GM18511 (cell line): Measurements from ENCODE around the gene CRX.
"Not testable (repeated sequence)": the region's sequence is repeated elsewhere in the genome, so short reads cannot be mapped to it uniquely, and the experiment has no call there.

Experiments used
- ATAC-seq: cut with Tn5 transposase; IDR thresholded peaks from one replicate; pipeline ENCODE4 v1.9.1; 2021; ENCODE audit warnings: mild to moderate bottlenecking, moderate library complexity; ENCODE audit not compliant: unreplicated experiment

Gene CRX

GRCh38 chr19:47821460-47822020, at the start of gene CRX:
Gene CRX, plus strand, starts transcription at chr19:47821937. Its CDS starts 12,507 bp downstream, at chr19:47834444.
- ATAC-seq: no peak

- ATAC-seq: no peak
Observed at GRCh38 chr19:47776568-47776967, 45.2 kb upstream of the CRX start.

DNA sequence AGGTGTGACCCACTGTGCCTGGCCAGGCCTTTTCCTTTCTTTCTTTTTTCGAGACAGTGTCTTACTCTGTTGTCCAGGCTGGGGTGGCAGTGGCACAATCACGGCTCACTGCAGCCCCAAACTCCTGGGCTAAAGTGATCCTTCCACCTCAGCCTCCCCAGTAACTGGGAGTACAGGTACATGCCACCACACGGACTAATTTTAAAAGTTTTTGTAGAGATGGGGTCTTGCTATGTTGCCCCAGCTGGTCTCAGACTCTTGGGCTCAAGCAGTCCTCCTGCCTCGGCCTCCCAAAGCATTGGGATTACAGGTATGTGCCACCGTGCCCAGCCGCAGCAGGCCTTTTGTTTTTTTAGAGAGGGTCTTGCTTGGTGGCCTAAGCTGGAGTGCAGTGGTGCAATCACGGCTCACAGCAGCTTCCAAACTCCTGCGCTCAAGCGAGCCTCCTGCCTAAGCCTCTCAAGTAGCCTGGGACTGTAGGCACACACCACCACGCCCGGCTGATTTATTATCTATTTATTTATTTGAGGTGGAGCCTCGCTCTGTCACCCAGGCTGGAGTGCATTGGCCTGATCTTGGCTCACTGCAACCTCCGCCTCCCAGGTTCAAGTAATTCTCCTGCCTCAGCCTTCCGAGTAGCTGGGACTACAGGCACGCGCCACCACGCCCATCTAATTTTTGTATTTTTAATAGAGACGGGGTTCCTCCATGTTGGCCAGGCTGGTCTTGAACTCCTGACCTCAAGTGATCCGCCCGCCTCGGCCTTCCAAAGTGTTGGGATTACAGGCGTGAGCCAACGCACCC, 44.3 kb upstream of the CRX start:
- not testable (repeated sequence) for ATAC-seq

GRCh38 chr19:47778049-47778953, 43.4 kb upstream of the CRX start, which contains the start of gene SELENOW:
Gene SELENOW, plus strand, starts transcription at chr19:47778703. Its CDS starts 83 bp downstream, at chr19:47778786.
- peak; percentile 87 for ATAC-seq

DNA sequence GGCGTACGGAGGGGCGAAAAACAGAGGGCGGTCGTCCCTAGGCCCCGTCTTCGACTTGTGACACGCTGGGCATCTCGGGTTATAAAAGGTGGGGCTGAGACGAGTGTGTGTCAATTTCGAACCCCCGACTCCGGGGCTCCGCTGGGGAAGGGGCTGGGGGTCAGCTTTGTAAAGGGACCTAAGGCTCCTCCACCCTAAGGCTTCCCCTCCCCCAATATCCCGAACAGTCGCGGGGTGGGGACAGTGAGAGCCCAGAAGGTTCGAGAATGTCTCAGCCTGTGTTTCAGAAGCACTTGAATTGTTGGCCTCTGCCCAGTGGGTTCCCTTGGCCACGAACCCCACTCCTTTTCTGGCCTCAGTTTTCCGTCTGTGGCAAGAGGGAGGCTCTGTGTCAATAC, 42.8 kb upstream of the CRX start:
- ATAC-seq: no peak

DNA sequence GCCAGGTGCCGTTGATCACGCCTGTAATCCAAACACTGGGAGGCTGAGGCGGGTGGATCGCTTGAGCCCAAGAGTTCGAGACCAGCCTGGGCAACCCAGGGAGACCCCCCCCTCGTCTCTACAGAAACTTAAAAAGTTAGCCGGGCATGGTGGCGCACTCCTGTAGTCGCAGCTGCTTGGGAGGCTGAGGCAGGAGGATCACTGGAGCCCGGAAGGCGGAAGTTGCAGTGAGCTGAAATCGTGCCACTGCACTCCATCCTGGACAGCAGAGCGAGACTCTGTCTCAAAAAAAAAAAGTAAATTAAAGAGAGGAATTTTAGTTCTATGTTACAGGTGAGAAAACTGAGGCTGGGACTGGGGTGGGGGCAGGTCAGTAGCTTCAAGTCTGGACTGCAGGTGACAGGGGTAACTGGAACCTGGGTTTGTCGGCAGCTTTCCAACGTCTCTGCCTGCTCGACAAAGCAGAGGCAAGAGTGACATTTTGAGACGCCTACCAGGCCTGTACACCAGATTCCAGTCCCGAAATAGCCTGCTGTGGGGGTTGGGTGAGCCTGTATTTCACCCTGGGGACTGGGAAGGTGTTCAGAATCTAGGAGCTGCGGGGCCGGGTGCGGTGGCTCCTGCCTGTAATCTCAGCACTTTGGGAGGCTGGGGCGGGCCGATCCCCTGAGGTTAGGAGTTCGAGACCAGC, 42.1 kb upstream of the CRX start:
- no peak for ATAC-seq

- no peak for ATAC-seq
Observed at GRCh38 chr19:47780215-47780551, 41.6 kb upstream of the CRX start.

DNA sequence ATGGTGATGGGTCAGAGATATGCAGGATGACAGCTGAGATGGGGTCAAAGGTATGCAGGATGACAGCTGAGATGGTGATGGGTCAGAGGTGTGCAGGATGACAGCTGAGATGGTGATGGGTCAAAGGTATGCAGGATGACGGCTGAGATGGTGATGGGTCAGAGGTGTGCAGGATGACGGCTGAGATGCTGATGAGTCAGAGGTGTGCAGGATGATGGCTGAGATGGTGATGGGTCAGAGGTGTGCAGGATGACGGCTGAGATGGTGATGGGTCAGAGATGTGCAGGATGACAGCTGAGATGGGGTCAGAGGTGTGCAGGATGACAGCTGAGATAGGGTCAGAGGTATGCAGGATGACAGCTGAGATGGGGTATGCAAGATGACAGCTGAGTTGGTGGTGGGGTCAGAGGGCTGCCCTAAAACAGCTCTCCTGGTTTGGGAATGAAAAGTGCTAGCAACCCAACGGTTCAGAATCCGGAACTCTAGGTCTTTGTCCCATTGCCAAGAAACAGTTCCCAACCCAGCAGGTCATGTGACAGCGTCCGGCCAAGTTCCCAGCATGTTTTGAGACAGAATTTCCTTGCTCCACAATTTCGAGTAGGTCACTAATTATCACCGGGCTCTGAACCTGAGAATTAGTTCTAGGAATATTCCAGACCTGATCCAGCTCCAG, 40.0 kb upstream of the CRX start:
- ATAC-seq: no peak

DNA sequence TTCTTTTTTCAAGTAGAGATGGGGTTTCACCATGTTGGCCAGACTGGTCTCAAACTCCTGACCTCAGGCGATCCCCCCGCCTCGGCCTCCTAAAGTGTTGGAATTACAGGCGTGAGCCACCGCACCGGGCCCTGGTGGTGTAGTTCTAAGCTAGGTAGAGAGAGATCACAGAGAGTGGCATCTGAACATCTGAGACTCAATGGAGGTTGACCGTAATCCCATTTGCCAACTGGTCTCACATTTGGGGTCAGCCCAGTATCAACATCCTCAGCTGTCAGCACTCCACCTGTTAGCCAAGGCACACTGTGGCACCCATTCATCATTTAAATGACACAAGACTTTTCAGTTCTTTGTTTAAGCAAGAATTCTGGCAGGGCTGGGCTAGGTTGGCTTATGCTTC, 35.2 kb upstream of the CRX start:
- ATAC-seq: no peak

GRCh38 chr19:47787307-47787706, 34.4 kb upstream of the CRX start:
- not testable (repeated sequence) for ATAC-seq

DNA sequence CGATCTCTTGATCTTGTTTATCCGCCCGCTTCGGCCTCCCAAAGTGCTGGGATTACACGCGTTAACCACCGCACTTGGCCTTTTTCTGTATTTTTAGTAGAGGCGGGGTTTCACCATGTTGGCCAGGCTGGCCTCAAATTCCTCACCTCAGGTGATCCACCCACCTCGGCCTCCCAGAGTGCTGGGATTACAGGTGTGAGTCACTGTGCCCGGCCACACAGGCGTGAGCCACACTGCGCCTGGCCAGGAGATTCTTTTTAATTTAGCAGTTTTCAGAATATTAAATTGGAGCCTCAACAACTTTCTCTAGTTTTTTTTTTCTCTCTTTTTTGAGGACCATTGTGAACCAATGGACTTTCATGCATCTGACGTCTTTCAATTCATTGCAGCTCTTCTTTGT, 31.9 kb upstream of the CRX start:
- ATAC-seq: not testable (repeated sequence)

- no peak for ATAC-seq
Observed at GRCh38 chr19:47790398-47790814, 31.3 kb upstream of the CRX start.

GRCh38 chr19:47792616-47793015, 29.1 kb upstream of the CRX start:
- no peak for ATAC-seq

GRCh38 chr19:47794526-47794925, 27.2 kb upstream of the CRX start:
- ATAC-seq: no peak

GRCh38 chr19:47796785-47797184, 25.0 kb upstream of the CRX start:
- no peak for ATAC-seq

- ATAC-seq: no peak
Observed at GRCh38 chr19:47797996-47798903, 23.5 kb upstream of the CRX start.

GRCh38 chr19:47798904-47799266, 22.9 kb upstream of the CRX start:
- no peak for ATAC-seq

GRCh38 chr19:47801270-47801669, 20.5 kb upstream of the CRX start:
- no peak for ATAC-seq

DNA sequence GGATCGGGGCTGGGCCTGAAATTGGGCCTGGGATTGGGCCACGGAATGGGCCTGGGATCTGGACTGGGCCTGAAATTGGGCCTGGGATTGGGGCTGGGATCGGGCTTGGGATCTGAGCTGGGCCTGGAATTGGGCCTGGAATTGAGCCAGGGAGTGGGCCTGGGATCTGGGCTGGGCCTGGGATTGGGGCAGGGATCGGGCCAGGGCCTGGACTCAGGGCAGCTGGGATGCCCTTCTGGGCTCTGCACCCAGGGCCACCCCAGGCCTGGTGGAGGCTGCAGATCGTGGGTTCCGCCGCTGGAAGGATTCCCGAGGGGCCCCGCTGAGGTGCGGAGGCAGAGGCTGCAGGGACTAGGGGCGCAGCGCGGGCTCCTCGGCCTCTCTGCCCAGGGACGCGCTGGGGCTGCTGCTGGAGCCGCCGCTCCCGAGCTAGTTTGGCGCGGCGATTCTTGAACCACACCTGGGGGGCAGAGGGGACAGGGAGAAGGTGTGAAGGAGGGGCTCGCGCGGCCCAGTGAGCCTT, 19.2 kb upstream of the CRX start:
- ATAC-seq: no peak
